BJ (cell line): ENCODE results near the gene STK39. TPM values are rescaled to one million over a fixed set of nuclear protein-coding genes. Genes with fewer than 3 reads are reported as not detected.

Experiments used
- CTCF ChIA-PET: fragments of 350-600 bp; formaldehyde crosslinking; extraction: SDS; loops from one replicate; lab custom pipeline; 2021; ENCODE audit warnings: antibody characterized with exemption, inconsistent platforms; lab: Yijun Ruan, JAX
- POLR2A ChIA-PET: fragments of 300-600 bp; sonication (Branson Sonifier 250); formaldehyde crosslinking; extraction: SDS; loops from one replicate; lab custom pipeline; 2021; ENCODE audit warnings: antibody characterized with exemption; lab: Charles Lee
- DNase-seq: peaks from one replicate; pipeline ENCODE4 v3.0.0-alpha.2; 2011; ENCODE audit warnings: low read depth
- H3K27me3 ChIP-seq: 2 replicates; pipeline ENCODE4 v1.6.0; 2011; ENCODE audit warnings: low read length; ENCODE audit not compliant: control insufficient read depth, insufficient read depth
- H3K36me3 ChIP-seq: 2 replicates; pipeline ENCODE4 v1.5.1; 2011; ENCODE audit warnings: low read length; ENCODE audit not compliant: control insufficient read depth, insufficient read depth
- H3K4me3 ChIP-seq: 2 replicates; pipeline ENCODE4 v1.5.1; 2011; ENCODE audit warnings: low read depth, mild to moderate bottlenecking, control low read depth, low read length
- CTCF ChIP-seq: IDR thresholded peaks from 2 replicates; pipeline ENCODE4 v1.5.1; 2011; ENCODE audit warnings: low read depth, mild to moderate bottlenecking, control low read depth, inconsistent platforms, low read length, moderate library complexity; ENCODE audit not compliant: insufficient read depth
- polyA plus RNA-seq: library from polyadenylated mRNA; depleted of rRNA; stranded (reverse); fragments of >200 nt; gene quantifications from 2 replicates; pipeline ENCODE4 v1.2.3, GENCODE V29; 2011

The STK39 gene
- polyA plus RNA-seq, 1 experiment: 7.6 TPM

- H3K36me3 ChIP-seq: no peaks in the 10 kb centered on the region
Measured at GRCh38 chr2:168210216-168210894, 37.0 kb downstream of the STK39 start.

GRCh38 chr2:168208652-168209051, 38.7 kb downstream of the STK39 start:
- no peaks in the 10 kb centered on the region for H3K27me3 ChIP-seq
- no peak for TF ChIP-seq CTCF
- ChIA-PET POLR2A (no interaction called here), CTCF (no interaction called here)
- no peak for DNase-seq
- H3K36me3 ChIP-seq: no peaks in the 10 kb centered on the region
- H3K4me3 ChIP-seq: no peak overlapping the region

More at GRCh38 chr2:168210216-168210894, 37.0 kb downstream of the STK39 start:
- no peak for TF ChIP-seq CTCF
- no peak for DNase-seq
- ChIA-PET POLR2A (no interaction called here), CTCF (interaction anchor here (1.2 kb wide), 1 partner anchor 11 kb away, joined by 4 read pairs; no protein-coding TSS in a partner anchor)
- no peak overlapping the region; the same call in 1 of the 2 replicates for H3K4me3 ChIP-seq
- no peaks in the 10 kb centered on the region for H3K27me3 ChIP-seq

- ChIA-PET CTCF (no interaction called here), POLR2A (no interaction called here)
- DNase-seq: no peak
- no peaks in the 10 kb centered on the region for H3K27me3 ChIP-seq
- no peaks in the 10 kb centered on the region for H3K36me3 ChIP-seq
- H3K4me3 ChIP-seq: no peak overlapping the region
- TF ChIP-seq CTCF: no peak
Measured at GRCh38 chr2:168207851-168208250, 39.5 kb downstream of the STK39 start.

- no peak for TF ChIP-seq CTCF
- ChIA-PET CTCF (no interaction called here), POLR2A (no interaction called here)
- Histone ChIP-seq H3K27me3 (no peaks in the 10 kb centered on the region), H3K4me3 (no peak overlapping the region), H3K36me3 (no peaks in the 10 kb centered on the region)
- DNase-seq: no peak
Measured at GRCh38 chr2:168203762-168204693, 43.4 kb downstream of the STK39 start.

GRCh38 chr2:168201584-168202116, 45.7 kb downstream of the STK39 start:
- Histone ChIP-seq H3K27me3 (no peaks in the 10 kb centered on the region), H3K4me3 (no peak overlapping the region), H3K36me3 (no peaks in the 10 kb centered on the region)
- DNase-seq: no peak
- POLR2A ChIA-PET: interaction anchor here (0.7 kb wide), 1 partner anchor 12 kb away, joined by 3 read pairs; no protein-coding TSS in a partner anchor
- CTCF ChIA-PET: interaction anchor here (1.3 kb wide), 1 partner anchor 19 kb away, joined by 3 read pairs; no protein-coding TSS in a partner anchor
- TF ChIP-seq CTCF: no peak
